NCI-H187 (cell line): ENCODE data around the gene PEG3.

Experiments
- DNase-seq, 2 experiments: peaks; one replicate each; lab custom pipeline; 2025; lab: John Stamatoyannopoulos, UW

PEG3 gene

GRCh38 chr19:56808717-56809392 is 31.7 kb downstream of the PEG3 start:
- DNase-seq, result no peak

- DNase-seq, result no peak
Measured at GRCh38 chr19:56806639-56807038, 33.9 kb downstream of the PEG3 start.
